Measurements from ENCODE around the gene SCAF1. TPM values are rescaled to one million over a fixed set of nuclear protein-coding genes. Genes with fewer than 3 reads are reported as not detected.

The SCAF1 gene, protein sequence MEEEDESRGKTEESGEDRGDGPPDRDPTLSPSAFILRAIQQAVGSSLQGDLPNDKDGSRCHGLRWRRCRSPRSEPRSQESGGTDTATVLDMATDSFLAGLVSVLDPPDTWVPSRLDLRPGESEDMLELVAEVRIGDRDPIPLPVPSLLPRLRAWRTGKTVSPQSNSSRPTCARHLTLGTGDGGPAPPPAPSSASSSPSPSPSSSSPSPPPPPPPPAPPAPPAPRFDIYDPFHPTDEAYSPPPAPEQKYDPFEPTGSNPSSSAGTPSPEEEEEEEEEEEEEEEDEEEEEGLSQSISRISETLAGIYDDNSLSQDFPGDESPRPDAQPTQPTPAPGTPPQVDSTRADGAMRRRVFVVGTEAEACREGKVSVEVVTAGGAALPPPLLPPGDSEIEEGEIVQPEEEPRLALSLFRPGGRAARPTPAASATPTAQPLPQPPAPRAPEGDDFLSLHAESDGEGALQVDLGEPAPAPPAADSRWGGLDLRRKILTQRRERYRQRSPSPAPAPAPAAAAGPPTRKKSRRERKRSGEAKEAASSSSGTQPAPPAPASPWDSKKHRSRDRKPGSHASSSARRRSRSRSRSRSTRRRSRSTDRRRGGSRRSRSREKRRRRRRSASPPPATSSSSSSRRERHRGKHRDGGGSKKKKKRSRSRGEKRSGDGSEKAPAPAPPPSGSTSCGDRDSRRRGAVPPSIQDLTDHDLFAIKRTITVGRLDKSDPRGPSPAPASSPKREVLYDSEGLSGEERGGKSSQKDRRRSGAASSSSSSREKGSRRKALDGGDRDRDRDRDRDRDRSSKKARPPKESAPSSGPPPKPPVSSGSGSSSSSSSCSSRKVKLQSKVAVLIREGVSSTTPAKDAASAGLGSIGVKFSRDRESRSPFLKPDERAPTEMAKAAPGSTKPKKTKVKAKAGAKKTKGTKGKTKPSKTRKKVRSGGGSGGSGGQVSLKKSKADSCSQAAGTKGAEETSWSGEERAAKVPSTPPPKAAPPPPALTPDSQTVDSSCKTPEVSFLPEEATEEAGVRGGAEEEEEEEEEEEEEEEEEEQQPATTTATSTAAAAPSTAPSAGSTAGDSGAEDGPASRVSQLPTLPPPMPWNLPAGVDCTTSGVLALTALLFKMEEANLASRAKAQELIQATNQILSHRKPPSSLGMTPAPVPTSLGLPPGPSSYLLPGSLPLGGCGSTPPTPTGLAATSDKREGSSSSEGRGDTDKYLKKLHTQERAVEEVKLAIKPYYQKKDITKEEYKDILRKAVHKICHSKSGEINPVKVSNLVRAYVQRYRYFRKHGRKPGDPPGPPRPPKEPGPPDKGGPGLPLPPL
- 51.0 and 54.8 TPM in 2 replicates for total RNA-seq

DNA sequence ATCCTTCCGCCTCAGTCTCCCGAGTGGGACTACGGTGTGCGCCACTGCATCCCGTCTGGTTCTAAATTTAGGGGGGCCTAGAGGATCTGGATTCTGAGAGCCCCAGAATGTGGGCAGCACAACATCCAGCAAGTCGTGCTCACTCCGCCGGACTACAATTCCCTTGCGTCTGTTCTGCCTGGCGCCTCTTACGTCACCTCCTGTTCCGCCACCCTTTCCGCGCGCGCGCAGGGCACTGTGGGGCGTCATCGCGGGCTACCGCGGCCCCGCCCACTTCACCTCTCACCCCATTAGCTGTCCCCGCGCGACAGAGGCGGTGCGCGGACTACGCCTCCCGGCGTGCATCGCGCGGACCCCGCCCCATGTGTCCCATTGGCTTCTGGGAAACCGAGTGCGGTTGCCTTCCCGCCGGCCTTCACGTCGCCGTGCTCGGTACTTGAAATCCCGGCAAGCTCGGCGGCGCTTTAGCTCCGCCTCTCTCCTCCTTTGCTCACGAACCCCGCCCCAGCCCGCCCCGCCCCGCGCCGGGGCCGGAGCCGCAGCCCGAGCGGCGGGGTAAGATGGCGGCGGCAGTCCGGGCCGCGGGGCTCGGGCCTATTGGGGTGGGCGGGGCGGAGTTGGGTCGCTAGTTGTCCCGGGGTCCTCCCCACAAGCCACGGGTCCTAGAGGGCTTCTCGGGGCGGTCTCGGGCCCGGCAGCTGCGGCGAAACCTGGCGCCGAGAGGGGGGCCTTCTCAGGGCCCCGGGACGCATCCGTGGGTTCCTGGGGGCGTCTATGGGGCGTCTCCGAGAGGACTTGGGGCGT lies at the start of gene SCAF1:
Gene SCAF1 (plus strand): TSS at position 522 of the 804 bp plus-strand sequence. CDS start 2,818 bp downstream, outside the sequence.
- peak; percentile 82 for DNase-seq (ENCODE audit: low read depth)
- TF ChIP-seq, protein P1, sequence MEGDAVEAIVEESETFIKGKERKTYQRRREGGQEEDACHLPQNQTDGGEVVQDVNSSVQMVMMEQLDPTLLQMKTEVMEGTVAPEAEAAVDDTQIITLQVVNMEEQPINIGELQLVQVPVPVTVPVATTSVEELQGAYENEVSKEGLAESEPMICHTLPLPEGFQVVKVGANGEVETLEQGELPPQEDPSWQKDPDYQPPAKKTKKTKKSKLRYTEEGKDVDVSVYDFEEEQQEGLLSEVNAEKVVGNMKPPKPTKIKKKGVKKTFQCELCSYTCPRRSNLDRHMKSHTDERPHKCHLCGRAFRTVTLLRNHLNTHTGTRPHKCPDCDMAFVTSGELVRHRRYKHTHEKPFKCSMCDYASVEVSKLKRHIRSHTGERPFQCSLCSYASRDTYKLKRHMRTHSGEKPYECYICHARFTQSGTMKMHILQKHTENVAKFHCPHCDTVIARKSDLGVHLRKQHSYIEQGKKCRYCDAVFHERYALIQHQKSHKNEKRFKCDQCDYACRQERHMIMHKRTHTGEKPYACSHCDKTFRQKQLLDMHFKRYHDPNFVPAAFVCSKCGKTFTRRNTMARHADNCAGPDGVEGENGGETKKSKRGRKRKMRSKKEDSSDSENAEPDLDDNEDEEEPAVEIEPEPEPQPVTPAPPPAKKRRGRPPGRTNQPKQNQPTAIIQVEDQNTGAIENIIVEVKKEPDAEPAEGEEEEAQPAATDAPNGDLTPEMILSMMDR (conservative IDR thresholded peaks at IDR 0.05; ENCODE audit: low read depth, low read length): no peak

DNA sequence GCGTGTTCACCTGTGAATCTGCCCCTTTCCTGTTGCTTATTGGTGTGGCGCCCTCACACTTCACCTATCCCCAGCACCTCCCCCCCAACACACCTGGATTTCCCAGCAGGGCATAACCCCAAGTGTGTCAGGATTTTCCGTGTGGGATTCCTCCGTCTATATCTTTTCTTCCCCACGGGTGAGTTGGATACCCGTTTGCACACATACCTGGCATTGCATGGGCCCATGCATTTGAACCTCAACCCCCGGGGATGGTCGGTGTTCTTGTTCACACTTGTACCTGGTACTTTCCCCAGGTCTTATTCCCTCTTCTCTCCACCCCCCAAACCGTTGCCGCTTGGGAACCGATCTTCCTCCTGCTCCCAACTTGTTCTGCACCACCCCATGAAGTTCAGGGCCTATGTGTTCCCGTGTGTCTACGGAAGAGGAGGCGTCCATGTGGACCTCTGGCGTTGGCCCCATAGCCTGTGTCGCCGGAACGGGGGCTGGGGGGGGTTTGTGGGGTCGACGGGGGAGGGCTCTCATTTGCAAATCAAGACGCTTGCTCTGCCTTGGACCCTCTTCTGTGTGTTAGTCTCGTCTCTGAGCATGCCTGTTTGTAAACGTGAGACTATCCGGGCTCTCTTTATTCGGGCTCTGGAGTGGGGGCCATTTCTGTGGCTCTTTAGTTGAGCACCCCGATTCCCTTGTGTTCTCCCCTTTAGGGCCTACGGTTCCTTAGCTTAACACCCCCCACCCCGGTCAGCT lies 49.4 kb upstream of the SCAF1 start:
- no peak for DNase-seq (ENCODE audit: low read depth)

More for the DNA sequence above, at the start of gene SCAF1:
- H3K4me3 ChIP-seq (ENCODE audit: low read depth, low read length): peak within 1 kb of the TSS; percentile 100

DNA sequence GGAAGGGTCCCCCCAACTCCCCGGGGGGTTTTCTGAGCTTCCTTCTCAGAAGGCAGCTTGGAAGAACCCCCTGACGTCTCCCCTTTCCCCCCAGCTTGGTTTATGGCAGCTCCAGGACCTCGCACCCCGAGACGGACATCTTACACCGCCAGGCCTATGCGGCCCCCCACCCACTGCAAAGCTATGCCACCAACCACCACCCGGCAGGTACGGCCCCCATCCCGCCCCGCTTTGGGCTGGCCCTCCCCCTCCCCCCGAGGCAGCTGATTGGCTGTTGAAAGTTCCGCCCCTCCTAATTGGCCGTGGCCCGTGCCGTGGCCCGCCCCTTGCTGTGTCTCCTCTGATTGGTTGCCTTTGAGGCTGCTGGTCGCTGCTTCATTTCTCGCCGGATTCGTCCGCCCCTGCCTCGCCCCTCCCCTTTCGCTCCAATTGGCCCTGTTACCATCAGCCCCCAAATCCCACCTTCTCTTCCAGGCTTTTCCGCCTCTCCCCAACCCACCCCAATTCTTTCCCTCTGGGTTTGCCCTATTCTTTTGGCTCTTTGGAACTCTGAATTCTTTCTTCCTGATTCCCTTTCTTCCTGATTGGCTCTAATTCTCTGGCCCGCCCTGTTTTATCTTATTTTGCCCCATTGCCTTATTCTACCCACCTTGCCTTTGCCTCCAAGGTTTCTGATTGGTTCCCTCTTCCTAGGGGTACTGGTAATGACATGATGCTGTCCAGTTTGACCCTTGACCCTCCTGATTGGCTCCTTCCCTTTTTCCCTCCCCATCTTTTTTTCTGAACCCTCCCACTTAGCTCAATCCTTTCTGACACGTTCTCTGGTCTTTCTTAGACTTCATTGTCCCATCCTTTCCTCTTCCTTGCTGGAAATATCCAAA lies 48.5 kb upstream of the SCAF1 start:
- H3K4me3 ChIP-seq (ENCODE audit: low read depth, low read length): peak overlapping the region; percentile 96
- TF ChIP-seq, protein P1 (conservative IDR thresholded peaks at IDR 0.05; ENCODE audit: low read depth, low read length): no peak
- DNase-seq (ENCODE audit: low read depth): no peak

More for the DNA sequence above, 49.4 kb upstream of the SCAF1 start:
- peak overlapping the region; percentile 96 for H3K4me3 ChIP-seq (ENCODE audit: low read depth, low read length)
- TF ChIP-seq, protein P1 (conservative IDR thresholded peaks at IDR 0.05; ENCODE audit: low read depth, low read length): no peak

DNA sequence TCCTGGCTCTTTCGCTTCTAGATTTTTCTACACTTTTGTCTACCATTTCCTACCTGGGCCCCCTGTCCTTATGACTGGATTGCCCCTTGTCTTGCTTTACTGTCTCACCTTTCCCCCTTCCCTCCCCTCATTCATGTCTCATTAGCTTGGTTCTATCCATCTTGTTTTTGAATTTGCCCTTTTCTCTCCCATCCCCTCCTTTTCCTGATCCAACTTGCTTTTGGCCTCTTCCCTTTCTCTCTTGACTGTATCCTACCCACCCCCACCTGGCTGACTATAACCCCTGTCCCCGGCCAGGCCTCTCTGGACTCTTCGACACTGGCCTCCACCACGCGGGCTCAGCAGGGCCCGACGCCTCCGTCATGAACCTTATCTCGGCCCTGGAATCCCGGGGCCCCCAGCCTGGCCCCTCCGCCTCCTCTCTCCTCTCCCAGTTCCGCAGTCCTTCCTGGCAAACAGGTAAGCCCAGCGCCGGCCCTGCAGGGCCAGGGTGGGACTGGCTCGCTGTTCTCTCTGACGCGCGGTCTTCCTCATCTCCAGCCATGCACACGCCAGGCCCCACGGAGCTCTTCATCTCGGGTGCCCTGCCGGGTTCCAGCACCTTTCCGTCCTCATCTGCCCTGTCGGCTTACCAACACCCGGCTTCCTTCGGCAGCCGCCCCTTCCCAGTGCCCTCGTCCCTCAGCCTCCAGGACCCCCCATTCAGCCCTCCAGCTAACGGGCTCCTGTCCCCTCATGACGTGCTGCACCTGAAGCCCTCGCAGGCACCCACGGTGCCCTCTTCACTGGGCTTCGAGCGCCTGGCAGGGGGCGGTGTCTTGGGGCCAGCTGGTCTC lies 47.6 kb upstream of the SCAF1 start:
- no peak overlapping the region for H3K4me3 ChIP-seq (ENCODE audit: low read depth, low read length)
- no peak for DNase-seq (ENCODE audit: low read depth)
- TF ChIP-seq, protein P1 (conservative IDR thresholded peaks at IDR 0.05; ENCODE audit: low read depth, low read length): no peak
